ENCODE results near the gene FAM236C. TPM values are rescaled to one million over a fixed set of nuclear protein-coding genes. Genes with fewer than 3 reads are reported as not detected.

Gene FAM236C
- total and polyA plus RNA-seq, 8 donors = not detected

Other genes starting within 250 kb of the FAM236C start
- 10 to 100 TPM in 2 of 5 donors, 1 to 10 TPM in 3; 2.0 to 13.4 (median 9.0) TPM for gene PHKA1, start 198.3 kb upstream of the FAM236C start, total RNA-seq
- 1 to 10 TPM; 3.1 to 4.9 (median 3.8) TPM for gene PHKA1, start 198.3 kb upstream of the FAM236C start, polyA plus RNA-seq
- gene DMRTC1B, start 135.7 kb upstream of the FAM236C start, total RNA-seq = not detected
- 1 to 10 TPM in 2 of 3 donors, under 1 TPM in 1; 0.93 to 2.9 (median 1.1) TPM for gene DMRTC1B, start 135.7 kb upstream of the FAM236C start, polyA plus RNA-seq
- gene FAM236B, start 130.0 kb upstream of the FAM236C start, total RNA-seq = not detected
- not detected for gene FAM236B, start 130.0 kb upstream of the FAM236C start, polyA plus RNA-seq
- not detected for gene FAM236D, start 104.4 kb upstream of the FAM236C start, total RNA-seq
- gene FAM236D, start 104.4 kb upstream of the FAM236C start, polyA plus RNA-seq = not detected
- gene FAM236A, start 25.6 kb downstream of the FAM236C start, total RNA-seq = not detected
- not detected for gene FAM236A, start 25.6 kb downstream of the FAM236C start, polyA plus RNA-seq
- gene DMRTC1, start 31.2 kb downstream of the FAM236C start, total RNA-seq = 10 to 100 TPM in 1 of 5 donors, not detected in 4; 30.3 TPM
- not detected for gene DMRTC1, start 31.2 kb downstream of the FAM236C start, polyA plus RNA-seq
- not detected for gene PABPC1L2B, start 90.3 kb downstream of the FAM236C start, total RNA-seq
- gene PABPC1L2B, start 90.3 kb downstream of the FAM236C start, polyA plus RNA-seq = not detected
- gene PABPC1L2A, start 166.9 kb downstream of the FAM236C start, total RNA-seq = not detected
- not detected for gene PABPC1L2A, start 166.9 kb downstream of the FAM236C start, polyA plus RNA-seq